PC-9 (cell line): ENCODE measurements around the gene MACROD2.

ENCODE experiments used
- EZH2 ChIP-seq: fragments of 200-600 bp; sonication (generic); IDR thresholded peaks from 2 replicates; pipeline ENCODE4 v1.8.0; 2017; ENCODE audit warnings: antibody characterized with exemption, low read depth
- TF ChIP-seq, protein P1 (sequence below): fragments of 200-600 bp; sonication (generic); conservative IDR thresholded peaks from 2 replicates; pipeline ENCODE4 v1.6.1; 2017; ENCODE audit warnings: mixed run types, antibody characterized with exemption, mild to moderate bottlenecking, moderate library complexity

DNA sequence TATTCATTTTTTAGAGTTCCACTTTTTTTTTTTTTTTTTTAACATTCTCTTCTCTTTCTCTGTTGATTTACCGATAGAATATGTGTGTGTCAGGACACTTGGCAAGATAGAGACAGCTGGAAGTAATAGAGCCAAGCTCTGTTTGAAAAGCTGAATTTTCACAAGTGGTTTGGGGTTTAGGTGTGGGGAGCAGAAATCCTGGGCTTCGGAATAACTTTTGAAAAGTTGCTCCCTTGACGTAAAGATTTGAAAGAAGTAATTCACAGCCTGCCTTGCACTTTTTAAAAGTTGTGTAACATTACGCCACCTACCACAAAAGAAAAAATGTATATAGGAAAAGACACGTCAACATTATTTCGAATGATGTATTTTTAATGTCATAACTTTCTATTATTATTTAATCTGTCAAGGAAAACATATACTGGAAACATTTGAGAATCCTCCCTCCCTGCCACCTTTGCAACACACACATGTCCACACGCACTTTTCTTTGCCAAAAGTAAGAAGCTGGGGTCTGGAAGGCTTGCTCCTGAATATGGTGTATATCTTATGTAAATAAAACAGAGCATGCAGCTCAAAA is 1660.1 kb downstream of the MACROD2 start:
- TF ChIP-seq, protein P1, sequence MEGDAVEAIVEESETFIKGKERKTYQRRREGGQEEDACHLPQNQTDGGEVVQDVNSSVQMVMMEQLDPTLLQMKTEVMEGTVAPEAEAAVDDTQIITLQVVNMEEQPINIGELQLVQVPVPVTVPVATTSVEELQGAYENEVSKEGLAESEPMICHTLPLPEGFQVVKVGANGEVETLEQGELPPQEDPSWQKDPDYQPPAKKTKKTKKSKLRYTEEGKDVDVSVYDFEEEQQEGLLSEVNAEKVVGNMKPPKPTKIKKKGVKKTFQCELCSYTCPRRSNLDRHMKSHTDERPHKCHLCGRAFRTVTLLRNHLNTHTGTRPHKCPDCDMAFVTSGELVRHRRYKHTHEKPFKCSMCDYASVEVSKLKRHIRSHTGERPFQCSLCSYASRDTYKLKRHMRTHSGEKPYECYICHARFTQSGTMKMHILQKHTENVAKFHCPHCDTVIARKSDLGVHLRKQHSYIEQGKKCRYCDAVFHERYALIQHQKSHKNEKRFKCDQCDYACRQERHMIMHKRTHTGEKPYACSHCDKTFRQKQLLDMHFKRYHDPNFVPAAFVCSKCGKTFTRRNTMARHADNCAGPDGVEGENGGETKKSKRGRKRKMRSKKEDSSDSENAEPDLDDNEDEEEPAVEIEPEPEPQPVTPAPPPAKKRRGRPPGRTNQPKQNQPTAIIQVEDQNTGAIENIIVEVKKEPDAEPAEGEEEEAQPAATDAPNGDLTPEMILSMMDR = no peak
- TF ChIP-seq EZH2 = no peak
